Measurements from ENCODE around the gene TCEAL7.

GRCh38 chrX:103344606-103345005, 14.6 kb downstream of the TCEAL7 start:
- TF ChIP-seq CTCF (IDR thresholded peaks at IDR 0.05): no peak
- no peak for TF ChIP-seq POLR2A (IDR thresholded peaks at IDR 0.05)

Measured in prostate gland (tissue), 2 donors.